Activated T-helper 9 cell treated with anti-CD3 and anti-CD28 coated beads, Interleukin-2, amount 50 U/mL, for 16 hours (primary cell): ENCODE measurements around the gene C5orf15.

ENCODE experiments used
- DNase-seq: peaks from one replicate; pipeline ENCODE4 v3.0.0-alpha.2; 2020; ENCODE audit warnings: low read depth

The C5orf15 gene

GRCh38 chr5:133921069-133921468 lies 47.4 kb downstream of the C5orf15 start:
- no peak for DNase-seq

- no peak for DNase-seq
These were observed 49.0 kb downstream of the C5orf15 start for GRCh38 chr5:133919148-133920136.

DNA sequence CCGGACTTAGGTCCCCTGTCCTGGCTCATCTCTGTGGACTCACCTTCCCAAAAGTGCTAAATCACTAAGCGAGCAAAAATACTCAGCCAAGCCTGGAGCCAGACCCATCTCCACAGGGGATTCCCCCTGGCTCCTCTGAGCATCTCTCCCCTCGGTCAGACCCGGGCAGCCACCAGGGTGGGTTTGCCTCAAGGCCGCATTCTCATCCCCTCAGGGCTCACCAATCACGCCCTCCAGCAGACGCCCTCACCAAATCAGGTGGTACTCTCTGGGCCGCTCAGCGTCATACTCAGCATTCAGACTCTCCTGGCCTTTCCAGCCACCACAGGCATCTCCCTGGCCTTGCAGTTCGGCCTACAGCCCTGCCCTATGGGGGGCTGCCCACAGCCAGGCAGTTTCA lies 49.7 kb downstream of the C5orf15 start:
- DNase-seq = no peak

DNA sequence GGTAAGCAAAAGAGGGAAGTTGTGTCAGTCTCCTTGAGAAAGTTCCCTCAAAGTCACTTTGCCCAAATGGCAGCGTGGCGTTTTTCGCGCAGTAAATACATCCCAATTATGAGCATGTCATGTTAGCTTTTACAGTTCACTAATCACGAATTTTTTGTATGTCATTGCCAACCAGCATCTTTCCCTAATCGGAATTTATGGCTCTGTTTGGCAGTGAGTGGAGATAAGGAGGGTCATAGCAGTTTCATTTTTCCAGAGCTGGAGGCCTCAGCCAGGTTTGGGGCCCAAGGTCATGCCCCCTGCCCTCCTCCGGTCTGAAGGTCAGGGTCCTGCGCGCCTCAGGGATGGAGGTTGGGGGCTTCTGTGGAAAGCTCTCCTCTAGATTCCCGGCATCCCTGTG lies 50.1 kb downstream of the C5orf15 start:
- no peak for DNase-seq

DNA sequence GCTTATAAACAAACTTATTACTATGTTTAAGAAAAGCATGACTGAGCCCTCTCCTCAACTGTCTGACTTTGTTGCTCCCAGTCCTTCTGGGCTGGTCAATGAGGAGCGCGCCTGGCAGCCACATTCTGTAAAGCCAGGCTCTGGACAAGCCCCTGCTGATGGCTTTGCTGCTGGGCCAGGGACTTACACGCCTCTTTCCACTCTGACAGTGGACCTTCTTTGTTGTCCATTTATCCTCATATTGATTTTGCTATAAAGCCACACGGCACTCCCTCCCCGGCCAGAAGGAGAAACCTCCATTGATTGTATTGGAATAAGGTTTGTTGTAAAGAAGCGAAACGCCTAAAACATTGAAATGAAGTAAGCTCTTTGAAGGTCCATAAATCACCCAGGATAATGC lies 50.6 kb downstream of the C5orf15 start:
- DNase-seq = no peak

GRCh38 chr5:133916914-133917313 lies 51.5 kb downstream of the C5orf15 start:
- no peak for DNase-seq

DNA sequence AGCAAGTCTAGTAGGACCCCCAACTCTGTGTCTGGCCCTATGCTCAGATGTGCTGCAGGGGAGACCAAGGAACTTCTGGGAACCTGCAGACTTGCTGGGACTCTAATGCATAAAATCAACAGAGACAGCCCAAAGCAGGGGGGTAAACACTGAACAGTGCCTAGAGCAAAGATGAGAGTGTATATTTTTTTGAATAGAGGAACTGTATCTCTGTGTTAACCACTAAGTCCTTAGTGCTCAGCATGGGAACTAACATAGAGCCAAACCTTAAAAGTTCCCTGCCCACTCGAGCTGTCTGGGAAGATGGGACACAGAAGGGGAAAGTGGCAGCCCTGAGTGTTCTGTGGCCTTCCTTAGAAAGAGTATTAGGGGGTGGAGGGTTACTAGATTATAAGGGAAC lies 51.9 kb downstream of the C5orf15 start:
- no peak for DNase-seq

GRCh38 chr5:133914434-133914833 lies 54.0 kb downstream of the C5orf15 start:
- DNase-seq = no peak

DNA sequence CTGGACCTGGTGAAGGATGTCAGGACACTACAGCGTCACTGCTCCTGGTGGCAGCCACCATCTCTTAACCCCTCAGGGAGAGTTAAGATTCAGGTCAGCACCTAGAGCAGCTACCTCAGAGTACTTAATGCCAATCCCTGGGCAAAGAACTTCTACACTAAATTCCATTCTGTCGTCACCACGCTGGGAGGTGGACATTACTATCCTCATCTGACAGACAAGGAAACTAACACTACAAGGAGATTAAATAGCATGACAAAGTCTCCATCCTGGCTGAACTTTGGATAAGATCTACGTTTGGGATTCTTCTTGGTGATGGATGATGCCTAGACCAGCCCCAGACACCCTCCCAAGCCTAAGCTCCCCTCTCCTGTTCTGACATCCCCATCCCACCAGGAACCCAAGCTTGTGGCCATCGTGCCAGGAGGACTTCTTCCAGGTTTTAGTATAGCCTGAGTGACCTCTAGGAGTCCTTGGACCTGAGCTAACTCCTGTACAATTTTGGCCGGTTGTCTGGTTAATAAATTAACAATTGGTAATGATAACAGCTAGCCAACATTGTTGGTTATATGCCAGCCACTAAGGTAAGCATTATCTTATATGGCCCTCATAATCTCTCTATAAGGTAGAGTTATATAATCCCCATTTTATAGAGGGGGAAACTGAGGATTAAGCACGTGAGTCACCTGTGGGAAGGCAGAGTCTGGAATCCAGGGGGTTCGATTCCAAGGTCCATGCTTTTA lies 54.8 kb downstream of the C5orf15 start:
- DNase-seq = no peak

GRCh38 chr5:133912951-133913350 lies 55.5 kb downstream of the C5orf15 start:
- no peak for DNase-seq

DNA sequence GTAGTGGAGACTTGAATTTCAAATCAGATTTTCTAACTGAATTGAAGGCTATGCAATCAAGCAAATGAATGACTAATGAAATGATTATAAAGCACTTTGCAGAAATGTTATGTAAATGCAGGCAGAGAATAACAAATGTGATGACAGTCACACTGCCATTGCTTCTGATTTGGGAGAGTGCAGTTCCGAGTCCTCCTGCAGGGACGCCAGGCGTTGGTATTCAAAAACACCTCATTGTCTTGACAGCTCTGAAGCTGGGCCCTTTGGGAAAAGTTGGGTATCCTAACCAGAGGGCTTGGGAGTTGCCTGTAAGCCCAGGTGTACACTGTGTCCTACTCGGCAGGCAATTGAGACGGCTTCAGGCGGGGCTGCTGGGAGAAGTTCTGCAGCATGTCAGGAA lies 57.9 kb downstream of the C5orf15 start:
- no peak for DNase-seq

DNA sequence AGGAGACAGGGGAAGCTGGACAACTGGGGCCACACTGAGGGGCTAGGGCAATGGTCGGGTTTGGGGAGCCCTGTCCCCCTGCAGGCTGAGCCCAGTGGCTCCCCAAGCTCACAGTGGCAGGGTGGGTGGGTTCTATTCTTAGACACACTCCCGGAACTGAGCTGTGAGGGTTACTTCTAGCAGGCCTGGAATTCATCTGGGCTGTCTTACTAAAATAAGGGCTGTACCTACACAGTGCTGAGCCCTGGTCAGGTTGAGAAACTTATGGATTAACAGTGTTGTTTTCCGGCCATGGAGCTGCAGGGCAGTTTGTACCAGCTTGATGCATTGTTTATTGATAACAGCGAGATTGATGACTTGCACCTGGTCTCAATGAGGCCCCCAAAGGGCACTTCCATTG lies 58.8 kb downstream of the C5orf15 start:
- DNase-seq = no peak

DNA sequence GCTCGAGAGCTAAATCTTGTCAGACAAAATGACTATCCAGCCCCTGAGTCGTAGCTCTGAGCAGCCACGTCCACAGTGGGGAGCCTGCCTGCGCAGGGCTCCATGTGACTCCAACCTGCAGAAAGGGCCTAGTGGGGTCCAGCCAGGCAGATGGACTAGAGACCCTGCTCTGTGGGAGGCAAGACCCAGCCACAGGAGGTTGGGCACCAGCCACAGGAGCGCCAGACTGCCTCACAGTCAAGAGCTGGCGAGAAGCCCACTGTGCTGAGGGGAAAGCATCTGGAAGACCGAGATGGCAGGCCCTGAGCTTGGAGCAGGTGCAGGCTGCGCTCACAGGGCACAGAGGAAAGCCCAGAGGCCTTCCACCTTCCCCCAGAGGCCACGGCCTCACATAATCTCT lies 61.4 kb downstream of the C5orf15 start:
- no peak for DNase-seq

- DNase-seq = no peak
These were observed 62.1 kb downstream of the C5orf15 start for GRCh38 chr5:133906303-133906702.
